ENCODE results near the gene FGF8. TPM values are rescaled to one million over a fixed set of nuclear protein-coding genes. Genes with fewer than 3 reads are reported as not detected.

Gene FGF8
- total RNA-seq, 1 experiment from 2014 or later = 14.3 TPM

- H2AFZ ChIP-seq (ENCODE audit: low read length) = no peak overlapping the region
- TF ChIP-seq CTCF (conservative IDR thresholded peaks at IDR 0.05) = no peak
- no peaks in the 10 kb centered on the region for H4K20me1 ChIP-seq (ENCODE audit: control insufficient read depth, insufficient read depth, insufficient read length)
- H3K36me3 Mint-ChIP-seq (ENCODE audit: insufficient read depth in 1 of 3, low read depth in 3 of 3) = peaks cover 6 to 9% (median 6%) of the 10 kb centered on the region in 3 experiments; a peak in 6 of 7 replicates
- DNase-seq = no peak
- H3K23ac ChIP-seq (ENCODE audit: insufficient read length, low read depth, low read length) = no peak overlapping the region
- no peak overlapping the region for H3K14ac ChIP-seq (ENCODE audit: insufficient read depth, low read length)
- H3K4ac ChIP-seq (ENCODE audit: low read depth, low read length) = no peak overlapping the region
- H3K9ac ChIP-seq (ENCODE audit: extremely low read depth, insufficient read length, low read length) = no peak overlapping the region
- no peak overlapping the region for H4K91ac ChIP-seq (ENCODE audit: insufficient read length, low read depth, low read length)
- no peak overlapping the region for H3K27ac ChIP-seq (ENCODE audit: insufficient read length, low read depth, low read length)
- H4K8ac ChIP-seq (replicated peaks; ENCODE audit: insufficient read length, low read depth, low read length) = no peak overlapping the region
- no peaks in the 10 kb centered on the region for H3K27me3 ChIP-seq (ENCODE audit: insufficient read depth, low read length)
- H2BK12ac ChIP-seq (ENCODE audit: insufficient read length, low read depth, low read length) = no peak overlapping the region
- no CpG with 5 or more reads among the region's 2 CpGs for WGBS (ENCODE audit: extremely low coverage, insufficient read length, low lambda C conversion rate)
- H3K79me1 ChIP-seq (ENCODE audit: insufficient read depth, low read depth, low read length, poor library complexity, severe bottlenecking) = no peaks in the 10 kb centered on the region
- H2BK120ac ChIP-seq (ENCODE audit: low read depth, low read length, poor library complexity, severe bottlenecking) = no peak overlapping the region
- H3T11ph ChIP-seq (ENCODE audit: low read length) = no peak overlapping the region
- no peaks in the 10 kb centered on the region for H3K4me1 ChIP-seq (ENCODE audit: insufficient read depth, low read length)
- H2BK15ac ChIP-seq (ENCODE audit: low read depth, low read length) = no peak overlapping the region
- no peak overlapping the region for H3K4me2 ChIP-seq (ENCODE audit: insufficient read depth, insufficient read length, low read length)
- H2BK5ac ChIP-seq (ENCODE audit: insufficient read length, low read length) = no peak overlapping the region
- no peak overlapping the region for H3K27ac Mint-ChIP-seq
- H2BK20ac ChIP-seq (ENCODE audit: low read depth, low read length, poor library complexity, severe bottlenecking) = no peak overlapping the region
- no peak overlapping the region for H3K56ac ChIP-seq (ENCODE audit: insufficient read length, low read depth, low read length)
- no peak overlapping the region for H3K4me3 Mint-ChIP-seq
- H4K5ac ChIP-seq (ENCODE audit: insufficient read length, low read depth, low read length) = no peak overlapping the region
- H3K9me3 ChIP-seq (ENCODE audit: control insufficient read depth, low read depth, low read length) = no peaks in the 10 kb centered on the region
- no peaks in the 10 kb centered on the region for H3K9me3 Mint-ChIP-seq
- no peaks in the 10 kb centered on the region for H3K79me2 ChIP-seq (ENCODE audit: insufficient read depth, low read length)
- H3K23me2 ChIP-seq (ENCODE audit: insufficient read length, low read depth, low read length, poor library complexity, severe bottlenecking) = peaks cover 5% of the 10 kb centered on the region
- H2AK5ac ChIP-seq (ENCODE audit: insufficient read length, low read length) = no peak overlapping the region
- peaks cover 5% of the 10 kb centered on the region for H3K27me3 Mint-ChIP-seq (ENCODE audit: low read depth)
- H3K4me1 Mint-ChIP-seq = peaks cover 6 to 10% of the 10 kb centered on the region in 2 experiments
- no peak overlapping the region for H3K18ac ChIP-seq (ENCODE audit: insufficient read length, low read depth, low read length)
Measured at GRCh38 chr10:101824736-101825135, 48.8 kb upstream of the FGF8 start.
